Measurements from ENCODE around the gene LYRM7.
"Not testable (repeated sequence)": the region's sequence is repeated elsewhere in the genome, so short reads cannot be mapped to it uniquely, and the experiment has no call there.

Gene LYRM7

GRCh38 chr5:131221008-131221703, 50.4 kb downstream of the LYRM7 start:
- DNase-seq = no peak

- DNase-seq = peak in 1 of 51 donors; percentile 18
These were observed 51.1 kb downstream of the LYRM7 start for GRCh38 chr5:131221888-131222287.

DNA sequence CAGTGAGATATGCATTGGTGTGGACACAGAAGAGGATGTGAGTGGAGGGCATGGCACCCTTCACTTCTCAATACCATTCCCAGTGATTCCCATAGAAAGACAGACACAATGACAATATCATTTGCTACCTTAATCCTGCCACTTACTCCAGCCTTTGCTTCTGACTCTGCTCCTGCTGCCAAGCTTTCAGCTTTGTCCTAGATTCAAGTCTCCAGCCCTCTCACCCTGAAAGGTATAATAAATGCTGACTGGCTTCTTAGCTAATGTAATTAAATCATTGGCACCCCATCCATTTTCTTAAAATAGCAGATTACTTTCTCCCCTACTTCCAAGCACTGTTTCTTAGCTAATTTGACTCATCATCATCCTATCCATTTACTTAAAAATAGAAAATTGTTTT, 52.0 kb downstream of the LYRM7 start:
- no peak for DNase-seq

- DNase-seq = no peak
These were observed 53.1 kb downstream of the LYRM7 start for GRCh38 chr5:131223751-131224386.

DNA sequence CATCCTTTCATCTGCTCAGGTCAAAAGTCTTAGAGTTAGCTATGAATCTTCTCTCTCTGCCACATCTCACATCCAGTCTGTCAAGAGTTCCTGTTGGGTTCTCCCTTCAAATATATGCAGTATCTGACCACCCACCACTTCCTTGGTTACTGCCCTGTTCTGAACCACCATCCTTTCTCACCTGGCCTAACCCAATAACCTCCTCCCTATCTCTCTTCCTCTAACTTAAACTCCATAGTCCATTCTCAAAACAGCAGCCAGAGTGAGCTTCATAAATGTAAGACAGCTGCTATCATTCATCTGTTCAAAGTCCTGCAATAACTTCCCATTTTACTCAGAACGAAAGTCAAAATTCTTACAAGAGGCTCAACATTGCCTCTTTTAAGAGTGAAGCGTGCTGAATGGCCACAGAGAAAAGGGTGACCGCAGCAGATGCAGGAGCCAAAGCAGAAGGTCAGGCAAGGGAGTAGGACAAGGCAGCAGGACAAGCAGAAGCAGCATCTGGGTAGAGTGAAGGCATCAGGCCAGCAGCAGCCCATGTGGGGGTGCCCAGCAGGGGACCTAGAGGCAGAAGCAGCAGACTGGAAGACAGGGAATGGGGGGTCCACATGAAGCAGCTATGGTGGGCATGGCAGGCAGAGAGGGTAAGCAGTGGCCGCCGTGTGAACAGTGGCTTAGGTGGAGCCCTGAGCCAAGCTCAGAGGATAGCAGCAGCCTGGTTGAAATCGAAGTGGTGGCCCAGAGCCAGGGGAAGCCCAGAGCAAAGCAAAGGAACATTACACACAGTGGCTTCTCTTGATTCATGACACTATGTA, 53.9 kb downstream of the LYRM7 start:
- peak in 15 of 51 donors; percentile 1 to 41 (median 11) for DNase-seq

GRCh38 chr5:131225282-131225974, 54.7 kb downstream of the LYRM7 start:
- no peak for DNase-seq

- DNase-seq = no peak
These were observed 56.2 kb downstream of the LYRM7 start for GRCh38 chr5:131226899-131227298.

GRCh38 chr5:131228646-131229045, 57.9 kb downstream of the LYRM7 start:
- DNase-seq = no peak

- DNase-seq = no peak
These were observed 58.9 kb downstream of the LYRM7 start for GRCh38 chr5:131229623-131230022.

DNA sequence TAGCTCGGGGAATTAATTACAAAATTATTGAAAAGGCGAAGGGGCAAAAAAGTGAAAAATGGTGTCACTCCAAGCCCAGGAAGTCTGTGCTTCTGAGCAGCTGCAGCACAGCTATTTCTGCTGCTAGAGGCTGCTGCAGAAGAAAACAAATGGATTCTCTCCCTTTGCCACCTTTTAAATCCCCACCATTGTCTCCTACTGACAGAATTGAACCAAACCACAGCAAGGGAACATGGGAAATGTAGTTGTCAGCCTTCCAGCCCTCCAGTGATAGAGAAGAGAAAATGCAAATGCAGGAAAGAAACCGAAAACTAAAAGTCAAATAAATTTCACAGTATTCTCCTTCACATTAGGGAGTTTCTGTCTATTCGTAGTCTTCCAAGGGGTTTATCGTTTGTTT, 59.7 kb downstream of the LYRM7 start:
- peak in 5 of 51 donors; percentile 2 to 42 (median 6) for DNase-seq

- no peak for DNase-seq
These were observed 68.9 kb downstream of the LYRM7 start for GRCh38 chr5:131239686-131240085.

DNA sequence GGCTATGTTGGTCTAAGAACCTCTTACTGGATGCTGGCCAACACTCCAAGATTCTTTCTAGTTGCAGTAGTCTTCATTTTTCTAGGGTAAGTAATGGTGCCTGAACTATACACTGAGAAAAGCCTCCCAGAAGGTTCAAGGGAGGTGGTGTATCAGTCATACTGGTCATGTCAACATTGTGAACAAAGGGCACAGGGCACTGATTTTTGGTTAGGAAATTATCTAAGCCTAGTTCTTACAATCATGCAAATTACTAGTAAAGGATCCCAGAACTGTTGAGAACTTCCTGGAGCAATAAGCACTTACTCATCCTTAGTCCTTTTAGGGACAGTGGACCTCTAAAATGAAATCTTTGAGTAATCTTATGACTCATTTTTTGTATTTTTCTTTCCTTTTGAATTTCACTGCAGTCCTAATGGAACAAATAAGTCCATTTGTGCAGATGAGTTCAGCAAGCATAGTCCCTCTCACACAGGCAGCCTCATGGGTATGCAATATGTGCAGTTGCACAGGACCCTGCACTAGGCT, 72.0 kb downstream of the LYRM7 start:
- no peak for DNase-seq

GRCh38 chr5:131245312-131245711, 74.6 kb downstream of the LYRM7 start:
- DNase-seq = no peak

DNA sequence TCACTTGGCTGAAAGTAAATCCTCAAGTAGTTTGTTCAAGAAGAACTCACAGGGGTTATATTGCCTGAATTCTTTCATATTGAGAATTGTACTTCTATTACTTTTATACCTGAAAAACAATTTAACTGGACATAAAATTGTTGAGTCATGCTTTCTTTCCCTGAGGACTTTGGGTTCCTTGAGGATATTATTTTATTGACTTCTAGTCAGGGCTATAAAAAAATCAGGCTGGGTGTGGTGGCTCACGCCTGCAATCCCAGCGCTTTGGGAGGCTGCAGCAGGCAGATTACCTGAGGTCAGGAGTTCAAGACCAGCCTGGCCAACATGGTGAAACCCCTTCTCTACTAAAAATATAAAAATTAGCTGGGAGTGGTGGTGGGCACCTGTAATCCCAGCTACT, 75.2 kb downstream of the LYRM7 start:
- no peak for DNase-seq

DNA sequence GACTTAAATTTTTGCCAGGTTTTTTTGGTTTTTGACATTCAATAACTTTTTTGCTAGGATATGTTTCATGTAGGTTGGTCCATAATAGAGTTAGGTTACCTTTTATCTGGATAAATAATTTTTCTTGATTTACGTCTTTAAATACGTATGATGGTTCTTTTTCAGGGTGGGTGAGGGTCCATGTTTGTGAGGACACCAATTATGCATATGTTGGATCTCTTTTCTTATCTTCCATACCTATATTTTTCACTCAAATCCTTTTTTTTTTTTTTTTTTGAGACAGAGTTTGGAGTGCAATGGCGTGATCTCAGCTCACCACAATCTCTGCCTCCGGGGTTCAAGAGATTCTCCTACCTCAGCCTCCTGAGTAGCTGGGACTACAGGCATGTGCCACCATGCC, 75.8 kb downstream of the LYRM7 start:
- no peak for DNase-seq

GRCh38 chr5:131250751-131251475, 80.2 kb downstream of the LYRM7 start:
- no peak for DNase-seq

DNA sequence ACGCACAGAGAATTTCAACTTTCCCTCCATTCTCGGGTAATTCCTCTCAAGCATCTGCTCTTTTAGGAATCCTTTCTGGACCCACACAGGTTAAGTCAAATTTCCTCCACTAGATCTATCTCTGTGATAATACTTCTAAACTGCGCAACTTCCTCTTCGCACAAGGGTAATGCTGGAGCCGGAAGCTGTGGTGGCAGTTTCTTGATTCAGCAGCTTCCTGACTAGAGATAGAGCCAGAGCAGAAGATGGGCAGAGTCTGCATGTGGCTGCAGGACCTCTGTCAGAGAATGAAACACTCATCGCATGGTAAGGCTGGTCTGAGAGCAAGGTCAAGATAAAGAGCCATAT, 82.1 kb downstream of the LYRM7 start:
- DNase-seq = peak in 20 of 51 donors; percentile 2 to 48 (median 16)

DNA sequence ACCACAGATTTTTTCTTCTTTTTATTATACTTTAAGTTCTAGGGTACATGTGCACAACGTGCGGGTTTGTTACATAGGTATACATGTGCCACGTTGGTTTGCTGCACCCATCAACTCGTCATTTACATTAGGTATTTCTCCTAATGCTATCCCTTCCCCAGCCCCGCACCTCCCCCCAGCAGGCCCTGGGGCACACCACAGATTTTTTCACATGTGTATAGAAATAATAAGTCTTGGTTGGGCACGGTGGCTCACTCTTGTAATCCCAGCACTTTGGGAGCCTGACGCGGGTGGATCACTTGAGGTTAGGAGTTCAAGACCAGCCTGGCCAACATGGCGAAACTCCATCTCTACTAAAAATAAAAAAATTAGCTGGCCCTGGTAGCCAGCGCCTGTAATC, 83.3 kb downstream of the LYRM7 start:
- not testable (repeated sequence) for DNase-seq

DNA sequence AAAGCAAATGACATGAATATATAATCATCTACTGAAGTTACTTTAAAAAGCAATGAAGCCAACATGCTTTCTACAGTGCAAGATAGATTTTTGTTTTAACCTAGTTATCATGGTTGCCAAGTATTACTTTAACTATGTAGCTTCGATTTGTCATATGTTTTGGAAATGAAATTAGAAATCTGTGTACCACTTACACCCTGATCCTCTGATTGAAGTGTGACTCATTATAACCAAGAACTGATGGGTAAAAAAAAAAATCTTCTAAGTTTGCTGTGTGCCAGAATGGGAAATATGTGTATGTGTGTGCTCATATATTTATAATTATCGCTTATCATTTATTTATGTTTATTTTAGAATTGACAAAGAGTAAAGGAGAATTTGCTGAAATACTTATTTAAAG, 84.0 kb downstream of the LYRM7 start:
- DNase-seq = no peak

All from hypothalamus (tissue), 51 donors.